DMS153 (cell line): ENCODE data around the gene TRAPPC3.

Experiments used
- DNase-seq: peaks from one replicate; lab custom pipeline; 2025; lab: John Stamatoyannopoulos, UW

Gene TRAPPC3

DNA sequence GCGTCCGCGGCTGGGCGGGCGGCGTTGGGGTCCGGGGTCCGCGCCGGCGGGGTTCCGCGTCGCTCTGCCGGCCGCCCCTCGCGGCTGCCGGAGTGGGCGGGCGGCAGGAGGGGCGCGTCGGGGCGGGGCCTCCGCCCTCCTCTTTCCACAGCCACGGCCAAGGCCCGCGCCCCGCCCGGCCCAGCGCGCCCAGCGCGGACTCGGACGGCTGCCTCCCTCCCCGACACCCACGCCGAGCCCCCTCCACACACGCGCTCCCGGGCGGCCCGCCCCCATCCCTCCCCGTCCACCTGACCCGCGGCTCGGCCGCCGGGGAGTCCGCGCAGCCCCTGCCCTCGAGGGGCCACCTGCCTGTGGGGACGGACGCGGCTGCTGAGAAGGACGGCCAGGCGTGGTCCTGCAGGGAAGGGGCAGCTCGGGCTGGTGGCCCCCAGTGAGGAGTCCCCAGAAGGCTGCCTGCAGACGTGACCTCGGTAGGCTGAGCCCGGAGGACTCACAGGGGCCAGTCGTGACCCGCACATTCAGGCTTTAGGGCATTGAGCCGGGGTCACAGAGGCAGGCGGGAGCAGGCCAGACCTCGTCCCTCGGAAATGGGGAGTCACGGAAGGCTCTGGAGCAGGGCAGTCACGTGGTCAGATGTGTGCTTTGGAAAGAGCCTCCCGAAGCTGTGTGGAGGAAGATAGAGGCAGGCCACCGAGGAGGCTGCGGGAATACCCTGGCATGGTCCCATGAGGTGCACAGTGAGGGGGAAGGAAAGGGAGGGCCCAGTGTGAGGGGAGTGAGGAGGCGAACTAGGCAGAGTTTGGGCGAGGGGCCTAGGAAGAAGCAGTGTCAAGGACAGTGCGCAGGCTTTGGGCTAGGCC is 23.9 kb downstream of the TRAPPC3 start, which contains the start of gene COL8A2:
TSS of gene COL8A2 (minus strand) at position 94 of the 863 bp plus-strand sequence. CDS start 24,980 bp downstream, outside the sequence.
- DNase-seq: no peak

DNA sequence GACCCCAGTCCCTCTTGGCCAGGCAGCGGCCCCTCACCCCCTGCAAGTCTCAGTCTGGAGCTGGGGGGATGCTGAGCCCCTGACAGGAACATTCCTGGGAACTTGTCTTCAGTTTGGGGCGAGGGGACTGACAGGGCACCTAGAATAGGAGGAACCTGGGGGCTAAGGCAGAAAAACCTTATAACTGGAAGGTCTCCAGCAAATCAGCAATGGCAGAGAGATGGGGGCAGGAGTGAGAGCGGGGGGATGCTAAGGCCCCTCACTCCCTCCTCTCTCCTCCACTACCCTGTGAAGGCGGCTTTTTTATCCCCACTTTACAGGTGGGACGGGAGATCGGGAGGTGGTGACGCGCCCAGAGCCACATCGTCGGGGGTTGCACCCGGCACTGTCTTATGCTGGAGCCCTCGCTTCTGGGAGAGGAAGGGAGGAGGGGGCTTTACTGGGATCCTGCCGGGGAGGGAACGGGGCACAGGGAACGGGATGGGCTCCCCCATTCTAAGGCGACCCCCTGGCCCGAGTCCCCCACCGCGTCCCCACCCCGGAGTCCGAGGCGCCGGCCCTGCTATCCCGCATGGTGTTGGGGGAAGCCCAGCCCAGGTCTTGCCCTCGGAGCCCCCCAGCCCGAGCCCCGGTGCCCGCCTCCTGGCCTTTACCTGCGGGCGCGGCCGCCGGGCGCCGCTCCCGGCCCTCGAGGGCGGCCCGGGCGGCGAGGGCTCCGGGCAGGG is 24.7 kb downstream of the TRAPPC3 start:
- no peak for DNase-seq

DNA sequence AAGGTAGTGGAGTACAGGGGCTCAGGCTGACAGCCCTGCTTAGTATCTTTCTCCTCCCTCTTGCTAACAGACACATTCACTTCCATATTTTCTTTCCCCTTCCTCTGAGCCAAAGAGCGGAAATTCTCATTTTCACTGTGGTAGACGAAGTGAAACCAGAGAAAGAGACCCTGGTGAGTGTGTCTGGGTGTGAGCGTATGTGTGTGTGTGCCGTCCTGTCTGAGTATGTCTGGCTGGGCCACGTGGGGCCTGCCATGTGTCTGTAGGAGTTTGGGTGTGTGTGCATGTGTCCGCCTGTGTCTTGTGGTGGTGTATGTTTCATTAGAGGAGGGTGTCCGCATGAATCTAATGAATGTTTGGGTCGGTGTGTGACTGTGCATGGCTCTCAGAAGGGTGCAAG is 25.9 kb downstream of the TRAPPC3 start:
- no peak for DNase-seq

DNA sequence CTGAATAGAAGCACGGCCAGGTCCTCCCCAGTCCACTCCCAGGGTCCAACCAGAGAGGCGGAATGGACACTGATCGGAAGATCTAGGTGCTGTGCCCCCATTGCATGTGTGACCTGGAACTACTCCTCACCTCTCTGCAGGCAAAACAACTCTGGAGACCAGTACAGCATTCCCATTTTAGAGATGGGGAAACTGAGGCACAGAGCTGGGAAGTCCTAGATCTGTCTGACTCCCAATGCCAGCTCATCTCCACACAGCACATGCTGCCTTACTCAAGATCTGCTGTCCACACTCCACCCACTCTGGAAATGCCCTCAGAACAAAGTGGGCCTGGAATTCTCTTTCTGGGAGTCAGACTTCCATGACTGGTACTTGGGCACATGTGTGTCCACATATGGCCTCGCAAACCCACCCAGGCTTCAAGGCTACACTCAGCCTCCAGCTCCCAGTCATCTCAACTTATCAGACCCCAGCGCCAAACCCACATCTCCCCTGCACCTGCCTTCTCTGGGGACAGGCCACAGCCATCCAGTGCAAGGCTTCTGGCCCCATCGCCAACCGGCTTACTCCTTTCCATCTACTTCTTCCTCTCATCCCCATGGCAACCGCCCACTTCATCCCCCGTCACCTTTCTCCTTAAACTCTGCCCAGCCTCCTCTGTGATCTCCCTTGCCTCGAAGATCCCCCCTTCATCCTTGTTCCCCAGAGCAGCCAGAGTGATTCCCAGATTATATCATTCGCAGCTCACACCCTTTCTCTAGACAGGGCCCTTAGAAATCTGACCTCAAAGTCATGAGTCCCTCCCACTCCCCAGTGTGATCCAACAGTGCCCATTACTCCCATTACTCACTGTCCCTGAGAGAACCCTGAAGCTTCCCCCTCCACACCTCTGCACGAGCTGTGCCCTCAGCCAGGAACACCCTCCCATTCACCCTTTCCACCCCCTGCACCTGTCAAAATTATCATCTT is 26.9 kb downstream of the TRAPPC3 start:
- no peak for DNase-seq

DNA sequence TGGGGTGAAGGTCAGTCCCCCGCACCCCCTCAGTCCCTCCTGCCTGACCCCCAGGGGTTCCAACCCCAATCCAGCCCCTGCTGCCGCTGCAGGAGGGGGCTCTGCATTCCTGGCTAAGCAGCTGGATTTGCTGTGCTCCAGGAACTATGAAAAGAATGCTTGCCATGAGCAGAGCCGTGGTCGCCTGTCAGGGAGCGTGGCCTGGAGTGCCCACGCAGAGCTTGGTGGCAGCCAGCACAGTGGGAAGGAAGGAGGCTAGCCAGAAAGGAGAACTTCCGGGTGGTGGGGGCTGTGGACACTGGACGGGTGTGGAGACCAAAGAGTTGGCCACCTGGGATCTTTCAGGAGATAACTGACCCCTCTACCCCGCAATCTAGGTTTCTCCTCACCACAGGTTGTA is 29.8 kb downstream of the TRAPPC3 start:
- no peak for DNase-seq

DNA sequence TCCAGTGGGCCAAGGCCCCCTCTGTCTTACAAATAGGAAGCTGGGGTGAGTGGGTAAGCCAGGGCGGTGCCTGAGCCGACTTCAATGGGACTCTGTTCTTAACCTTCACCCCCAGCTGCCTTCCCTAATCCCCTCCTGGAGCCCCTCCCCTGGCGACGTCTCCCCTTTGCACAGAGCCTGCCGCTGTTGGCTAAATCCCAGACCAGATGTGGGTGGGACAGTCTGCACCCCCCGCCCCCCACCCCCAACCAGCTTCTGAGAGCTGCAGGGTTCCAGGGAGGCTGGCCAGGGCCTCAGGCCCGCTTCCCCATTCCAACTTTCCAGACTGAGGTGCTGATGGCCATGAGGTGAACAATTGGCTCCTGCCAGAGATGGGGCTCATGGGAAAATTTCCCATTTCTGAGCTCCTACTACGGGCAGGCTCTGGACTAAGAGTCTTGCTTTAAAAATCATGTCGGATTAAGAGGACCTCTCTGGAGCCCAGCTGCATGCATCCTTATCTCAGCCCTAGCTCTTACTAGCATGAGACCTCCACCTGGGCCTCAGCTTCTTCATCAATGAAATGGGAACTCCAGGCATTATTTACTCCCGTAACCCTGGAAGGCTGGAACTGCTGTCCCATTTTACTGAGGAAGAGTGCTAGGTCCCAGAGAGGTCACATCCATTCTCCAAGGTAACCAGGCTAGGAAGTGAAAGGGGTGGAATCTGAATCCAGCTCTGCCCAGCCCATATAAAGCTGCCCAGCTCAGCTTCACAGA is 30.7 kb downstream of the TRAPPC3 start:
- DNase-seq: no peak

DNA sequence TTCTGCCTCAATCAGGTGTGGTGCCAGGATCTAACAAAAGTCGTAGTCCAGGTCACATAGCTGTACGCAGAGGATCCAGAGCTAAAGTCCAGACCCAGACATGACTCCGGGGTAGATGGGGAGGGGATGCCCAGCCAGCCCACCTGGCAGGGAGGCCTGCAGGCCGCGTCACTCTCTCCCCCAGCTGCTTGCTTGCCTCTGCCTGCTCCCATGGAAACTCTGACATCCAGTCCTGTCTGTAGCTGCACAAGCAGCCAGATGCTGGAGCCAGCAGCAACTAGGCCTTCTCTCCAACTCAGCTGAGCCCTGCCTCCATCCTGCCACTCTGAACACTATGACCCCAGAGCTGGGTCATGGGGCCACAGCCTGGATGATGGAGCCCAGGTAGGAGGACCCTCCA is 32.4 kb downstream of the TRAPPC3 start:
- DNase-seq: no peak

DNA sequence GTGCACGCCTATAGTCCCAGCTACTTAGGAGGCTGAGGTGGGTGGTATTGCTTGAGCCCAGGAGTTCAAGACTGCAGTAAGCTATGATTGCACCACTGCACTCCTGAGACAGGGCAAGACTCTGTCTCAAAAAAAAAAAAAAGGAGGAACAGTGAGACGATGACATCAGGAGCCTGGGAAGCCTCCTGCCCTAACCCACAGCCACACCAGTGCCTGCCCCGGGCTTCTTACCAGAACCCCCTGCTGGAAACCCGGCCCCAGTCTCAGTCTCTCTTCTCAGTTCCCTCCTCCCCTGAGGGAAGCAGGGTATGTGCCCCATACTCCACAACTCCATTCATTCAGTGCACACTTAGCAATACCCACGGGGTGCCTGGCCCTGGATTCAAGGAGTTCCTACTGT is 33.4 kb downstream of the TRAPPC3 start:
- DNase-seq: no peak

DNA sequence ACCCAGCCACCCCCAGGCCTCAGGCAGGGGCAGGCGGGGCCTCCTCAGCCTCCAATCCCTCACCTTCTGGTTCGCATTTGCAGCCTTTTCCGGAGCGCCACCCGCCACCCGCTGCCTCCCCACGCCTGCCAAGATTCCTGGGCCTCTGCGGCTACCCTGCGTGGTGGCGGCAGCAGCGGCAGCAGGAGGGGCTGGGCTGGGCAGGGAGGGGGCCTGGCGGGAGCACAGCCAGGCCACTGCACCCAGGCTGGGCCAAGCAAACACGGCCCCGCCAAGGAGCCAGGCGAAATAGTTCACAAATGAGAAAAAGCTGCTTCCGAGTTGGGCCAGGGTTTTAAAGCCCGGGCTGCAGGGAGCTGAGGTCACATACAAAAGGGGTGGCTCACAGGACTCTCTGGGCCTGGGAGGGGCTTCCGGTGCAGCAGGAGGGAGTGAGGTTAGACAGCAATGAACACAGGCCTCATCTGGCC is 34.1 kb downstream of the TRAPPC3 start:
- no peak for DNase-seq

DNA sequence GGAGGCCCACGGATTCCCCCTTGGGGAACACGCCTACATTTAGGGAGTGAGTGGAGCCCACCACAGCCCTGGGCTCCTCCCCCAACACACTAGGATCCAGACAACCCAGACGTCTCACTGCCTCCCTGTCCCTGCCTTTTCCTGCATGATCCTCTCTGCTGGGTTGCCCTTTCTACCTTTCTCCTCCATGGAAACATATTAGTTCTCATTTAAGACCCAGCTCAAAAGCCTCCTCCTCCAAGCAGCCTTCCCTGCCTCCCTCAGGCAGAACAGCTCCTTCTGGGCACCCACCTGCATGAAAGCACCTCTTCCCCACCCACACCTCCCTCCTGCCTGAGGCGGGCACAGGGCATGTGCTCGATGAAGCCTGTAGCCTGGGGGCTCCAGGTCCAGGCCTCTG is 34.9 kb downstream of the TRAPPC3 start:
- no peak for DNase-seq

DNA sequence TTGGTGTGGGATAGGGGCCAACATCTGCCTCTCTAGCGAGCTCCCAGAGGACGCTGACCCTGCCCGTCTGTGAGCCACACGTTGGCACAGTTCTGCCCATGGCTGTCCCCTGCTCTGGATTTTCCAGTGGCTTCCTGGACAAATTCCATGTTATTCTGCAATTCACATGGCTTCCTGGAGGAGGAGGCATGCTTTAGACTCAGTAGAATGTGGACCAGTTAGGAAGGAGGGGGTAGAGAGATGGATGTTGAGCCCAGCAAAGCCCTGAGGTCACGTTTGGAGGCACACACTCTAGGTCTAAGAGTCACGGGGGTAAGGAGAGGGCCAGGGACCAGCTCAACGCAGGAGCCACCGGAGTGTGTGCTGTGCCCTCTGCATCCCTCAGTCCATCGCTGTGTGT is 36.5 kb downstream of the TRAPPC3 start:
- DNase-seq: no peak

DNA sequence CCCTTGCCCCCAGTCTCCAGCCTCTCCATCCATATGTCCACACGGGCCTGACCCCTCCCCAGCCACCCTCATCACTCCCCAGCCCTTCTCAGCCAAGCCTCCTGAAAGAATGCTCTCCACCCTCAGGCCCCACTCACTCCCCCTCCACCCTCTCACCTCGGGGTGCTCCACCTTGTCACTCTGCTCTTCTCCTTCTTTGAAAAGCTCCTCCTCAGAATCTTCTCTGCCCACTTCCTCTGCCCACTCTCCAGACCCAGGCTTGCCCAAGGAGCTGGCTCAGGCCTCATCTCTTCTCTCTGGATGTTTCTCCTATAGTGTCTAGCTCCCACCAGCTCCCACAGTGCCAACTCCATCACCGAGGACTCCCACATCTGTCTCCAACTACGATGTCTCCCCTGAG is 38.1 kb downstream of the TRAPPC3 start:
- DNase-seq: no peak

DNA sequence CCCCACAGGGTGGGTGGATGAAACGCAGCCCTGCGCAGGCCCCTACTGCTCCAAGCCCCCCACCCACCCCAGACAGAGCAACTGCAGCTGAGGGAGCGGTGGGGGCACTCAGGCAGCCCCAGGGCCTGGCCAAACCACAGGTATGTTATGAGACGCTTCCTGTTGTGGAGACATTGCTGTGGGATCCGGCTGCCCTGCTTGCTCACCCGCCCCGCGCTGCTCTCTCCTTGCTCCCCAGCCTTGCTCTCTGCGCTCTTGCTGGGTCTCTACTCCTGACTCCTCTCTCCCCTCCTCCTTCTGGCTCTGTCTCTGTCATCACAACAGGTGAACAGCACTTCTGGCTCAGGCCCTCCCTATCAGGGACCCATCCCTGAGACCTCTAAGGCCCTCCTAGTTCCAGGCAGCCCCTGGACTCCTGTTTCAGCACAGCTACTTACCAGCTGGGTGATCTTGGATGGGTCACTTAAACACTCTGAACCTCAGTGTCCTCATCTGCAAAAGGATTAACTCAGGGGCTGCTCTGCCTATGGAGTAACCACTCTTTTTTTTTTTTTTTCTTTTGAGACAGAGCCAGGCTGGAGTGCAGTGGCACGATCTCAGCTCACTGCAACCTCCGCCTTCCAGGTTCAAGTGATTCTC is 40.1 kb downstream of the TRAPPC3 start:
- DNase-seq: no peak

DNA sequence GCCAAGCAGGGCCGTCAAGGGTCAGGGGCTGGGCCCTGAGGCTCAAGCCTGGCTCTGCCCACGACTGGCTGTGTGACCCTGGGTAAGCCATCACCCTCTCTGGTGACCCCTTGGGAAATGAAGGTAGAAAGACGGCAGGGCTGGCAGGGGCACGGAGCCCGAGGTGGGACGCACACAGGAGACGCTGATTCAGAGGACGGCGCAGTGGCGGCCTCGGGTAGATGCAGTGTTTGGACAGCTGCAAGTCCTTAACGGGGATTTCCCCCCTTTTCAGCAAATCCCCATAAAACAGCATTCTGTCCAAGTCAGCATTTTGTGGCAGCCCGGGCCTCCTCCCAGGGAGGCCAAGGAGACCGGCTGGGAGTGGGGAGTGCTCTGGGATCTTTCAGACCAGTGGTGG is 41.0 kb downstream of the TRAPPC3 start:
- no peak for DNase-seq

DNA sequence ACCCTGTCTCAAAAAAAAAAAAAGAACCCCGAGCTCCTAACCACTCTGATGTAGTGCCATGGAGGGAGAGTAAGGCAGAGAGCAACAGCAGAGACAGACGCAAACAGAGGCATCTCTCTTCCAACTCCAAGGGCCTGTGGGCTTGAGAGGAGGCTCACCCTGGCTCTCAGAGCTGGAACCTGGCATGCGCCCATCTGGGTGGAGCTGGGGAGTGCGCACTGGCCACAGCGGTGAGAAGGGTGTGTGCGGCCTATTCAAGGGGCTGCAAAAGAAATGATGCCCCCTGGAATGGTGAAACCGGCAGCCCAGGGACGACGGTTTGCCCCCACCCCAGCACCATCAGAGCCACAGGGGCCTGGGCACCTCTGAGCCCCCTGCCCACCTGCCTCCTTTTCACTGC is 41.9 kb downstream of the TRAPPC3 start:
- no peak for DNase-seq

DNA sequence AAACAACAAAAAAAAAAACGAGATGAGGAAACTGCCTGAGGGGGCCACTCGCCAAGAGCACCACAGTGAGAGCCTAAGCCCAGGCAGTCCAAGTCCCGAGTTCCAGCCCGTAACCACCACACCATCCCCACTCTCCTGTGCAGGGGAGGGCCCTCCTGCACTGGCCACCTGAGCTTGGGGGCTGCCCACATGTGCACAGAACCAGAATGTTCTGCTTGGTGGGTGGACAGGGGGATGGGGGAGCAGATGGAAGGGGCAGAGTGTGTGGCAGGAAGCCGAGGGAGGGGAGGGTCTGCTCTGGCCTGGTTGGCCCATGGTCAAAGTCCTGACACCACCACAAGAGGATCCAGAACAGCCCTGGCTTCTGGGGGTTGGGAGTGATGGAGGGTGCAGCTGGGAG is 43.0 kb downstream of the TRAPPC3 start:
- DNase-seq: no peak

DNA sequence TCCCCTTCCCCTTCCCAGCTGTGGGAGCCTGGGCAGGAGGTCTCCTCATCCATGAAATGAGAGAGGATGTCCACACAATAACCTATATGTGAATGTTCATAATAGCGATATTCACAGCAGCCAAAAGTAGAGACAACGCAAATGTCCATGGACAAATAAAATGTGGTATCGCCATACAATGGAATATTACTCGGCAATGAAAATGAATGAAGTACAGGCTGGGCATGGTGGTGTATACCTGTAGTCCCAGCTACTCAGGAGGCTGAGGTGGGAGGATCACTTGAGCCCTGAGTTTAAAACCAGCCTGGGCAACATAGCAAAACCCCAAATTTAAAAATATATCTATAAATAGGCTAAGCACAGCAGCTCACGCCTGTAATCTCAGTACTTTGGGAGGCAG is 47.7 kb downstream of the TRAPPC3 start:
- no peak for DNase-seq

DNA sequence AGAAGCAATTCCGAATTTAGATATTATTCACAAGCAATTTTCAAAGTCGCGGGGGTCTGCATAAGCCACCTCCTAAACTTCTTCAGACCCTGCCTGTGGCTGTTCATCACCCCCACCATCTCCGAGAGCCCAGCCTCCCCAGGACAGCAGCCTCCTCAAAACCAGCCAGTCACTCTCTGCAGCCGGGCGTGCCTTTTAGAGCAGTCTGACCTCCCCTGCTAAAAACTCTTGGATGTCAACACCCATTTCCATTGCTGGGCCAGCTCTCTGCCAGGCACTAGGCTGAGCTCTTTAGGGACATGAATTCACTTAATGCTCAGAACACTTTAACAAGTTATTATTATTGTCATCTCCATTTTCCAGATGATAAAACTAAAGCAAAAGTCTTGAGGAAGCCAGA is 48.9 kb downstream of the TRAPPC3 start:
- DNase-seq: no peak

DNA sequence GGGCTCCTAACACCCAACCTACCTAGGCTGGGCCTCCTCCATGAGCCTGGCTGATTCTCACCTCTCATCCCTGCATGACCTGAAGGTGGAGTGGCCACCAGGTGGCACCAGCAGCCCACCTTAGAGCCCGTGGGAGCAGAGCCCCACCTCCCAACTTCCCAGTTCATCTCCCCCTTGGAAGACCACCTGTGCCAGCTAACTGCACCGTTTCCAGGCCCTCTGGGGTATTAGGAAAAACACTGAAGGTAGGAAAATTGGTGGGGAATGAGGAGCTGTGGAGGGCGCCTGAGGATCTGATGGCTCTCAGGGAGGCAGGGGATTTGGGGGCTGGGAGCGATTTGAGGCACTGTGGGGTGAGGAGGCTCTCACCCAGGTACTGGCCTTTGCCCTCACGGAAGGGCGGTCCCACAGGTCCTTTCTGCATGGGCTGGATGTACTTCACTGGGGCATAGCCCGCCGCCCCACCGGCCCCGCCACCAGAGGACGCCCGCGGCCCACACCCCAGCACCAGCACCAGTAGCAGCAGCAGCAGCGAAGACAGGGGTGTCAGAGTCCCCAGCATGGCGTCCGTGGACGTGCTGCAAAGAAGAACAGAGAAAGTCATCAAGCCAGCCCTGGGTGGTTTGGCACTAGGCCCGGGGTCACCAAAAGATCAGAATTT is 49.5 kb downstream of the TRAPPC3 start:
- DNase-seq: peak; percentile 61

DNA sequence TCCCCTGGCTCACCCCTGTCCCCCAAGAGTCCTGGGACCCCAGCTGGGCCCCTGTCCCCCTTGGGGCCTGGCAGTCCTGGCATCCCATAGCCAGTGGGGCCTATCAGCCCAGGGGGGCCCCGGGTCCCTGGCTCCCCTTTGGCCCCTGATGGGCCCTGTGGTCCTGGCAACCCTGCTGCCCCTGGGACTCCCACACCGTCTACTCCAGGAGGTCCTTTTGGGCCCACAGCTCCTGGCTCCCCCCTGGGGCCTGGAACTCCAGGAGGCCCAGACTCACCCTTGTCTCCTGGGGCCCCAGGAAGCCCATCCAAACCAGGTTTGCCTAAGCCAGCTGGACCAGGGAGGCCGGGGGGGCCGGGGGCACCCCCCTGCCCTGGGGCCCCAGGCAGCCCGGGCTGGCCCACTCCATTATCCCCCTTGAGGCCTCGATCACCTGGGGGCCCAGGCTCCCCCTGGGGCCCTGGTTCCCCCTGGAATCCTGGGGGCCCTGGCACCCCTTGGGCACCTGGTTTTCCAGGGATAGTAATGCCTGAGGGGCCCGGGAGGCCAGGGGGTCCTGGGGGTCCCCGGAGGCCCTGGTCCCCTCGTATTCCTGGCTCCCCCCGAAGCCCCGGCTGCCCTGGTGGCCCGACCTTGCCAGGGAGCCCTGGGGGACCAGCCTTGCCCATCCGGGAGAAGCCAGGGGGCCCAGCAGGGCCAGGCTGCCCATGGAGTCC is 50.5 kb downstream of the TRAPPC3 start:
- DNase-seq: no peak
